Esophagus muscularis mucosa (tissue), 4 donors: ENCODE results near the gene DNAH17.

Experiments used
- CTCF ChIP-seq, 3 experiments: fragments of 200-600 bp in 2 of 3; fragments of 450-650 bp in 1 of 3; sonication (generic) in 2 of 3; IDR thresholded peaks; one replicate each; pipeline ENCODE4 v1.5.1; 2017 to 2019; ENCODE audit warnings: antibody characterized with exemption in 3 of 3, mild to moderate bottlenecking in 2 of 3, moderate library complexity in 1 of 3
- EP300 ChIP-seq: sonication (generic); formaldehyde crosslinking; IDR thresholded peaks from one replicate; pipeline ENCODE4 v1.6.1; 2017; ENCODE audit warnings: antibody characterized with exemption
- POLR2A ChIP-seq: fragments of 450-650 bp; IDR thresholded peaks from one replicate; pipeline ENCODE4 v1.6.1; 2017; ENCODE audit warnings: antibody characterized with exemption, moderate library complexity, mild to moderate bottlenecking, low read depth
- POLR2AphosphoS5 ChIP-seq, 2 donors: sonication (generic); formaldehyde crosslinking; IDR thresholded peaks; one replicate each; pipeline ENCODE4 v1.6.1; 2017; ENCODE audit warnings: antibody characterized with exemption in 2 of 2

GRCh38 chr17:78450696-78451345, 126.4 kb downstream of the DNAH17 start:
- TF ChIP-seq CTCF (IDR thresholded peaks at IDR 0.05) = no peak
- no peak for TF ChIP-seq POLR2A
- no peak for TF ChIP-seq EP300
- no peak for TF ChIP-seq POLR2AphosphoS5 (IDR thresholded peaks at IDR 0.05)
